OCI-LY7 (cell line): ENCODE measurements around the gene MRPL3. TPM values are rescaled to one million over a fixed set of nuclear protein-coding genes. Genes with fewer than 3 reads are reported as not detected.

ENCODE experiments used
- BruUV-seq: library from RNA; stranded (reverse); fragments of 400-500 nt; replicated peaks from 2 replicates; lab custom pipeline; 2021; lab: Mats Ljungman, UMichigan
- CTCF ChIA-PET: fragments of 300-600 bp; sonication (Branson Sonifier 250); formaldehyde crosslinking; loops from one replicate; lab custom pipeline; 2022; ENCODE audit warnings: antibody characterized with exemption; ENCODE audit not compliant: unreplicated experiment; lab: Charles Lee
- POLR2A ChIA-PET: fragments of 300-600 bp; sonication (Branson Sonifier 250); formaldehyde crosslinking; loops from one replicate; lab custom pipeline; 2022; ENCODE audit warnings: antibody characterized with exemption; lab: Charles Lee
- DNase-seq: peaks from one replicate; pipeline ENCODE4 v3.0.0-alpha.2; 2015; ENCODE audit warnings: low spot score
- H2AFZ ChIP-seq: fragments of 200-600 bp; sonication (generic), shearing (Covaris generic); 2 replicates; pipeline ENCODE4 v1.6.1; 2014; ENCODE audit warnings: mild to moderate bottlenecking, antibody characterized with exemption, low read length, moderate library complexity
- H3K27ac ChIP-seq: fragments of 200-600 bp; sonication (generic); 2 replicates; pipeline ENCODE4 v1.5.1; 2014; ENCODE audit warnings: mixed run types, low read depth, mild to moderate bottlenecking, moderate library complexity, low read length, inconsistent platforms; ENCODE audit not compliant: poor library complexity, severe bottlenecking
- H3K36me3 ChIP-seq: fragments of 200-600 bp; sonication (generic); 2 replicates; pipeline ENCODE4 v1.6.1; 2014; ENCODE audit warnings: mild to moderate bottlenecking, antibody characterized with exemption, low read length, moderate library complexity, mixed read lengths; ENCODE audit not compliant: insufficient read depth
- H3K4me1 ChIP-seq: fragments of 200-600 bp; sonication (generic); 2 replicates; pipeline ENCODE4 v1.5.1; 2014; ENCODE audit warnings: mild to moderate bottlenecking, low read length; ENCODE audit not compliant: insufficient read depth, poor library complexity, severe bottlenecking
- H3K4me2 ChIP-seq: fragments of 200-600 bp; sonication (generic); 2 replicates; pipeline ENCODE4 v1.6.1; 2014; ENCODE audit warnings: mild to moderate bottlenecking, low read length
- H3K4me3 ChIP-seq: fragments of 200-600 bp; sonication (generic); 2 replicates; pipeline ENCODE4 v1.5.1; 2014; ENCODE audit warnings: mild to moderate bottlenecking, low read depth, low read length; ENCODE audit not compliant: poor library complexity, severe bottlenecking
- H3K79me2 ChIP-seq: fragments of 200-600 bp; sonication (generic); 2 replicates; pipeline ENCODE4 v1.6.1; 2016; ENCODE audit warnings: low read depth, mild to moderate bottlenecking, low read length, moderate library complexity, mixed read lengths; ENCODE audit not compliant: insufficient read depth
- H3K9me2 ChIP-seq: fragments of 200-600 bp; sonication (generic); 2 replicates; pipeline ENCODE4 v1.6.1; 2016; ENCODE audit warnings: mild to moderate bottlenecking, low read length, mixed read lengths; ENCODE audit not compliant: insufficient read depth
- H3K9me3 ChIP-seq: fragments of 200-600 bp; sonication (generic); 2 replicates; pipeline ENCODE4 v1.6.1; 2014; ENCODE audit warnings: mild to moderate bottlenecking, mixed run types, low read length, mixed read lengths
- H4K20me1 ChIP-seq: fragments of 200-600 bp; sonication (generic); 2 replicates; pipeline ENCODE4 v1.6.1; 2014; ENCODE audit warnings: mild to moderate bottlenecking, antibody characterized with exemption, low read length, moderate library complexity, mixed read lengths; ENCODE audit not compliant: insufficient read depth
- CTCF ChIP-seq: fragments of 200-600 bp; sonication (generic); conservative IDR thresholded peaks from 2 replicates; pipeline ENCODE4 v1.5.1; 2014; ENCODE audit warnings: mild to moderate bottlenecking, antibody characterized with exemption, low read length, moderate library complexity, mixed read lengths
- EZH2phosphoT487 ChIP-seq: fragments of 200-600 bp; sonication (generic); IDR thresholded peaks from 2 replicates; pipeline ENCODE4 v1.6.1; 2018; ENCODE audit warnings: low read depth, borderline replicate concordance, mild to moderate bottlenecking, mixed run types, antibody characterized with exemption, low read length, moderate library complexity, mixed read lengths
- intact Hi-C: fragments of 100-400 bp; cut with micrococcal nuclease; formaldehyde crosslinking; loops from one replicate; pipeline ENCODE4 v1.10.0; 2022; ENCODE audit not compliant: unreplicated experiment
- total RNA-seq, 2 experiments: library from RNA; depleted of rRNA in 1 of 2; stranded (reverse); fragments of >200 nt in 1 of 2; shearing (Covaris generic) in 1 of 2; gene quantifications; 2 replicates each; pipeline ENCODE4 v1.2.3, GENCODE V29; 2014 to 2022

Gene MRPL3
- total RNA-seq, 2 experiments from 2014 or later: 121 to 133 TPM

GRCh38 chr3:131547585-131547984, 44.8 kb upstream of the MRPL3 start:
- H3K9me3 ChIP-seq: no peaks in the 10 kb centered on the region
- no peak overlapping the region for H3K27ac ChIP-seq
- H3K36me3 ChIP-seq: no peaks in the 10 kb centered on the region
- H4K20me1 ChIP-seq: no peaks in the 10 kb centered on the region
- no peaks in the 10 kb centered on the region for H3K79me2 ChIP-seq
- H3K4me2 ChIP-seq: no peak overlapping the region
- H3K9me2 ChIP-seq: no peaks in the 10 kb centered on the region
- no peak overlapping the region for H3K4me3 ChIP-seq
- no peaks in the 10 kb centered on the region for H3K4me1 ChIP-seq
- intact Hi-C loops: no loop called here
- CTCF ChIA-PET: no interaction called here
- no peak overlapping the region for H2AFZ ChIP-seq
- no TSS peak for BruUV-seq
- DNase-seq: no peak
- POLR2A ChIA-PET: interaction anchor here (0.6 kb wide), 1 partner anchor 946 kb away, joined by 4 read pairs; no protein-coding TSS in a partner anchor
- TF ChIP-seq EZH2phosphoT487 (no peak), CTCF (no peak)

DNA sequence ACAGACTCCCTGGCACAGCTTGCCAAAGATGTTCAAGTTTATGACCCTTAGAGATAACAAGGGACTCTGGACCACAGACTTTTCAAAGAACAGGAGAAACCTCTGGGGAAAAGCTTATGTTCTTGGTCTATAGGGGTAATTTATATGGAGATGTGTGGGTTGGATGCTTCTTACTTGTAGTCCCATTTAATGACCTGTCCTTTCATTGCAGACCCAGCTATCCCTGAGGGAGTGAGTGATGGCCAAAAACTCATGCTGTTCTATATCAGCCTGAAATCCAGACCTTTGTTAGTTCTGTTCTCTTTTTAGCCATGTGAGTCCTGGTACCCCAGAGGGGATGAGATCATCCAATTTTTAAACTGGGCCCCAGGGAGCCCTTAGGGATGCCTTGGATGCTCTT, 43.7 kb upstream of the MRPL3 start:
- BruUV-seq: no TSS peak
- Histone ChIP-seq H3K4me1 (no peaks in the 10 kb centered on the region), H3K4me2 (no peak overlapping the region), H3K79me2 (no peaks in the 10 kb centered on the region), H3K27ac (no peak overlapping the region), H4K20me1 (no peaks in the 10 kb centered on the region), H3K9me2 (no peaks in the 10 kb centered on the region), H3K4me3 (no peak overlapping the region), H3K36me3 (no peaks in the 10 kb centered on the region), H3K9me3 (no peaks in the 10 kb centered on the region), H2AFZ (no peak overlapping the region)
- TF ChIP-seq CTCF (no peak), EZH2phosphoT487 (no peak)
- DNase-seq: no peak
- ChIA-PET CTCF (no interaction called here), POLR2A (no interaction called here)
- intact Hi-C loops: no loop called here

- BruUV-seq: no TSS peak
- CTCF ChIA-PET: no interaction called here
- intact Hi-C loops: no loop called here
- no peaks in the 10 kb centered on the region for H3K36me3 ChIP-seq
- no peak overlapping the region for H3K4me2 ChIP-seq
- no peaks in the 10 kb centered on the region for H4K20me1 ChIP-seq
- DNase-seq: no peak
- no peaks in the 10 kb centered on the region for H3K9me2 ChIP-seq
- TF ChIP-seq CTCF (no peak), EZH2phosphoT487 (no peak)
- no peak overlapping the region for H3K4me3 ChIP-seq
- H3K27ac ChIP-seq: no peak overlapping the region
- POLR2A ChIA-PET: no interaction called here
- H3K79me2 ChIP-seq: no peaks in the 10 kb centered on the region
- H3K9me3 ChIP-seq: no peaks in the 10 kb centered on the region
- H3K4me1 ChIP-seq: no peaks in the 10 kb centered on the region
- no peak overlapping the region for H2AFZ ChIP-seq
Measured at GRCh38 chr3:131544557-131544956, 41.8 kb upstream of the MRPL3 start.
